ENCODE results near the gene RAG1. TPM values are rescaled to one million over a fixed set of nuclear protein-coding genes. Genes with fewer than 3 reads are reported as not detected.

The RAG1 gene
- polyA plus RNA-seq, 3 donors, result 0.69 TPM; not detected in 2

- no peaks in the 10 kb centered on the region for H3K9me3 Mint-ChIP-seq
- no peak overlapping the region for H3K27ac ChIP-seq (ENCODE audit: low read depth in 1 of 2, low read length in 2 of 2)
- peak overlapping the region in 6 of 7 donors; percentile 4 to 76 (median 38) for H3K27ac Mint-ChIP-seq
- H3K36me3 ChIP-seq (replicated peaks in 1 of 2; ENCODE audit: control insufficient read depth in 1 of 2, insufficient read depth in 2 of 2, low read length in 2 of 2), result no peaks in the 10 kb centered on the region
- no peaks in the 10 kb centered on the region for H4K20me1 ChIP-seq (ENCODE audit: insufficient read depth, low read length)
- H3K9ac ChIP-seq (ENCODE audit: insufficient read depth, low read length, poor library complexity, severe bottlenecking), result no peak overlapping the region
- DNase-seq, result peak; percentile 21 to 46 (median 35)
- H3K4me2 ChIP-seq (replicated peaks; ENCODE audit: extremely low read depth, low read length, poor library complexity, severe bottlenecking), result peak overlapping the region; percentile 48
- no peaks in the 10 kb centered on the region for H3K9me3 ChIP-seq (replicated peaks in 1 of 2; ENCODE audit: control insufficient read depth in 1 of 2, insufficient read depth in 1 of 2, low read length in 2 of 2)
- no peaks in the 10 kb centered on the region for H3K27me3 ChIP-seq (ENCODE audit: control insufficient read depth in 2 of 2, insufficient read depth in 2 of 2, low read length in 2 of 2)
- H3K36me3 Mint-ChIP-seq, result peaks cover 0 to 4% of the 10 kb centered on the region in 2 donors
- TF ChIP-seq, protein P1, sequence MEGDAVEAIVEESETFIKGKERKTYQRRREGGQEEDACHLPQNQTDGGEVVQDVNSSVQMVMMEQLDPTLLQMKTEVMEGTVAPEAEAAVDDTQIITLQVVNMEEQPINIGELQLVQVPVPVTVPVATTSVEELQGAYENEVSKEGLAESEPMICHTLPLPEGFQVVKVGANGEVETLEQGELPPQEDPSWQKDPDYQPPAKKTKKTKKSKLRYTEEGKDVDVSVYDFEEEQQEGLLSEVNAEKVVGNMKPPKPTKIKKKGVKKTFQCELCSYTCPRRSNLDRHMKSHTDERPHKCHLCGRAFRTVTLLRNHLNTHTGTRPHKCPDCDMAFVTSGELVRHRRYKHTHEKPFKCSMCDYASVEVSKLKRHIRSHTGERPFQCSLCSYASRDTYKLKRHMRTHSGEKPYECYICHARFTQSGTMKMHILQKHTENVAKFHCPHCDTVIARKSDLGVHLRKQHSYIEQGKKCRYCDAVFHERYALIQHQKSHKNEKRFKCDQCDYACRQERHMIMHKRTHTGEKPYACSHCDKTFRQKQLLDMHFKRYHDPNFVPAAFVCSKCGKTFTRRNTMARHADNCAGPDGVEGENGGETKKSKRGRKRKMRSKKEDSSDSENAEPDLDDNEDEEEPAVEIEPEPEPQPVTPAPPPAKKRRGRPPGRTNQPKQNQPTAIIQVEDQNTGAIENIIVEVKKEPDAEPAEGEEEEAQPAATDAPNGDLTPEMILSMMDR (IDR thresholded peaks at IDR 0.05), result no peak
- H3K4me1 ChIP-seq (ENCODE audit: control insufficient read depth in 1 of 2, insufficient read depth in 2 of 2, low read length in 2 of 2), result peaks cover 13 to 15% of the 10 kb centered on the region in 2 donors
- intact Hi-C loops (cut with micrococcal nuclease), result no loop called here
- no peak overlapping the region for H2AFZ ChIP-seq (ENCODE audit: insufficient read depth, low read depth, low read length, poor library complexity, severe bottlenecking)
- H3K4me3 ChIP-seq (replicated peaks in 1 of 3; ENCODE audit: low read depth in 2 of 3, low read length in 3 of 3), result peak overlapping the region in 1 of 3 experiments; percentile 18
- no peaks in the 10 kb centered on the region for H3K79me2 ChIP-seq (ENCODE audit: insufficient read depth, low read length)
- WGBS (ENCODE audit: insufficient coverage), result 0% methylated on average over 1 of the region's 2 CpGs
- peaks cover 13% of the 10 kb centered on the region for H3K4me1 Mint-ChIP-seq
- peak overlapping the region in 1 of 2 donors; percentile 67 for H3K4me3 Mint-ChIP-seq
- no peaks in the 10 kb centered on the region for H3K27me3 Mint-ChIP-seq (ENCODE audit: low read depth in 3 of 3)
Observed at GRCh38 chr11:36601155-36601554, 33.3 kb downstream of the RAG1 start.

DNA sequence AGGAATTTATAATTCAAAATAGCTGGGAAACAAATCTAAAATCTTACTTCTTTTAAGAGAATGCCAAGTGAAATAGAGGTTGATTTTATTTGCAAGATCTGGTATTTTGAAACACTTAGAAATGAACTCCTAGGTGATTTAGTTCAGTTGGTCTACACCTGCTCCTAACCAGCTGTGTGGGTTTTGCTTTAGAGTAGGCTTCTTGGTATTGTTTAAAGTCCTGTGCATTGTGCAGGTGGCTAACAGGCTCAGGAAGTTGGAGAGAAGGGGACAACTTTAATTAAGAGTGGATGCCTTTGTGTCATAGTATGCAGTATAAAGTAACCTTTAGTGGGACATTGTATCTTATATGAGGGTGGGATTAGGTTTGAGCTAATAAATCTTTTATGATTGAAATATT lies 34.3 kb downstream of the RAG1 start:
- H2AFZ ChIP-seq (ENCODE audit: insufficient read depth, low read depth, low read length, poor library complexity, severe bottlenecking), result no peak overlapping the region
- no peaks in the 10 kb centered on the region for H4K20me1 ChIP-seq (ENCODE audit: insufficient read depth, low read length)
- H3K36me3 ChIP-seq (replicated peaks in 1 of 2; ENCODE audit: control insufficient read depth in 1 of 2, insufficient read depth in 2 of 2, low read length in 2 of 2), result no peaks in the 10 kb centered on the region
- H3K4me1 ChIP-seq (ENCODE audit: control insufficient read depth in 1 of 2, insufficient read depth in 2 of 2, low read length in 2 of 2), result peaks cover 13 to 15% of the 10 kb centered on the region in 2 donors
- no peak for DNase-seq
- no peaks in the 10 kb centered on the region for H3K27me3 Mint-ChIP-seq (ENCODE audit: low read depth in 3 of 3)
- H3K27me3 ChIP-seq (ENCODE audit: control insufficient read depth in 2 of 2, insufficient read depth in 2 of 2, low read length in 2 of 2), result no peaks in the 10 kb centered on the region
- H3K9me3 ChIP-seq (replicated peaks in 1 of 2; ENCODE audit: control insufficient read depth in 1 of 2, insufficient read depth in 1 of 2, low read length in 2 of 2), result no peaks in the 10 kb centered on the region
- H3K9ac ChIP-seq (ENCODE audit: insufficient read depth, low read length, poor library complexity, severe bottlenecking), result no peak overlapping the region
- H3K9me3 Mint-ChIP-seq, result no peaks in the 10 kb centered on the region
- peaks cover 13% of the 10 kb centered on the region for H3K4me1 Mint-ChIP-seq
- H3K27ac Mint-ChIP-seq, result no peak overlapping the region
- TF ChIP-seq, protein P1 (IDR thresholded peaks at IDR 0.05), result no peak
- no peak overlapping the region for H3K27ac ChIP-seq (ENCODE audit: low read depth in 1 of 2, low read length in 2 of 2)
- H3K4me3 Mint-ChIP-seq, result no peak overlapping the region
- H3K4me3 ChIP-seq (replicated peaks in 1 of 3; ENCODE audit: low read depth in 2 of 3, low read length in 3 of 3), result no peak overlapping the region
- intact Hi-C loops (cut with micrococcal nuclease), result no loop called here
- no peak overlapping the region for H3K4me2 ChIP-seq (replicated peaks; ENCODE audit: extremely low read depth, low read length, poor library complexity, severe bottlenecking)
- peaks cover 0 to 4% of the 10 kb centered on the region in 2 donors for H3K36me3 Mint-ChIP-seq
- no peaks in the 10 kb centered on the region for H3K79me2 ChIP-seq (ENCODE audit: insufficient read depth, low read length)

Measured in CD14-positive monocyte (primary cell).